ENCODE measurements around the gene VPS13D.

GRCh38 chr1:12206238-12206637 lies 23.6 kb upstream of the VPS13D start:
- TF ChIP-seq YY1 (IDR thresholded peaks at IDR 0.05; ENCODE audit: insufficient read depth, insufficient read length) (no peak), SUZ12 (IDR thresholded peaks at IDR 0.05; ENCODE audit: extremely low read depth, insufficient read depth, insufficient read length) (no peak), ZNF274 (IDR thresholded peaks at IDR 0.05; ENCODE audit: low read depth, low read length) (no peak)

Measured in NT2/D1 (cell line).